Sigmoid colon (tissue), 4 donors: ENCODE measurements around the gene HDGF.

Experiments used
- EP300 ChIP-seq, 4 donors: sonication (generic); formaldehyde crosslinking; IDR thresholded peaks; one replicate each; pipeline ENCODE4 v1.6.1; 2017; ENCODE audit warnings: antibody characterized with exemption in 4 of 4
- POLR2A ChIP-seq, 2 donors: fragments of 450-650 bp; IDR thresholded peaks; one replicate each; pipeline ENCODE4 v1.6.1; 2016; ENCODE audit warnings: antibody characterized with exemption in 2 of 2, mild to moderate bottlenecking in 2 of 2, moderate library complexity in 2 of 2
- TF ChIP-seq, protein P1 (sequence below), 4 experiments: fragments of 450-650 bp in 3 of 4; fragments of 200-600 bp in 1 of 4; IDR thresholded peaks; one replicate each; pipeline ENCODE4 v1.5.1; 2016 to 2019; ENCODE audit warnings: antibody characterized with exemption in 4 of 4, mild to moderate bottlenecking in 3 of 4, moderate library complexity in 2 of 4

DNA sequence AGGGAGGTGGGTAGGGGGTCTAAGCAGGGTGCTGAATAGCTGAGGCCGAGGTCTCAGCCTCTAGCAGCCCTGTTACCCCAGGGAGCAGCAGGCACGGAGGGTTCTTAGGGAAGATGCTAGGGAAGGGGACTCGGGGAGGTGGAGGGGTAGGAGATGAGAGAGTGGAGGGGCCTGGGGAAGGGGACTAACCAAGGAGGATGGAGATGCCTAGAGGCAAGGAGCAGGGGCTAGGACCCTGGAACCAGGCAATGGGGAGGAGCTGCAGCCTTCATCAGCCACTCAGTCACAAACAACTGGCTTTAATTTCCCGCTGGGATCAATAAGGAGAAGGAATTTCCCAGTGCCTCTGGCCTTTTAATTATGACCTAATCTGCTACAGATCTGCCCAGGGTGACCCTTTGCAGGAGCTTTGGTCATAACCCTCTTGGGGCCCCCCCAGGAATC, 43.2 kb downstream of the HDGF start:
- TF ChIP-seq EP300 (IDR thresholded peaks at IDR 0.05) (no peak), POLR2A (IDR thresholded peaks at IDR 0.05) (no peak)
- TF ChIP-seq, protein P1, sequence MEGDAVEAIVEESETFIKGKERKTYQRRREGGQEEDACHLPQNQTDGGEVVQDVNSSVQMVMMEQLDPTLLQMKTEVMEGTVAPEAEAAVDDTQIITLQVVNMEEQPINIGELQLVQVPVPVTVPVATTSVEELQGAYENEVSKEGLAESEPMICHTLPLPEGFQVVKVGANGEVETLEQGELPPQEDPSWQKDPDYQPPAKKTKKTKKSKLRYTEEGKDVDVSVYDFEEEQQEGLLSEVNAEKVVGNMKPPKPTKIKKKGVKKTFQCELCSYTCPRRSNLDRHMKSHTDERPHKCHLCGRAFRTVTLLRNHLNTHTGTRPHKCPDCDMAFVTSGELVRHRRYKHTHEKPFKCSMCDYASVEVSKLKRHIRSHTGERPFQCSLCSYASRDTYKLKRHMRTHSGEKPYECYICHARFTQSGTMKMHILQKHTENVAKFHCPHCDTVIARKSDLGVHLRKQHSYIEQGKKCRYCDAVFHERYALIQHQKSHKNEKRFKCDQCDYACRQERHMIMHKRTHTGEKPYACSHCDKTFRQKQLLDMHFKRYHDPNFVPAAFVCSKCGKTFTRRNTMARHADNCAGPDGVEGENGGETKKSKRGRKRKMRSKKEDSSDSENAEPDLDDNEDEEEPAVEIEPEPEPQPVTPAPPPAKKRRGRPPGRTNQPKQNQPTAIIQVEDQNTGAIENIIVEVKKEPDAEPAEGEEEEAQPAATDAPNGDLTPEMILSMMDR (IDR thresholded peaks at IDR 0.05): no peak
